Neural progenitor cell (in vitro differentiated cells): ENCODE results near the gene NUBPL.

Experiments used
- CTCF ChIP-seq: fragments of 200-600 bp; sonication (generic); IDR thresholded peaks from 2 replicates; pipeline ENCODE4 v1.5.1; 2017; ENCODE audit warnings: antibody characterized with exemption, mild to moderate bottlenecking
- EZH2 ChIP-seq: fragments of 200-600 bp; sonication (generic); IDR thresholded peaks from 2 replicates; pipeline ENCODE4 v1.6.1; 2017; ENCODE audit warnings: antibody characterized with exemption, mild to moderate bottlenecking, moderate library complexity

GRCh38 chr14:31568671-31569070 is 7.5 kb downstream of the NUBPL start:
- TF ChIP-seq EZH2 (no peak), CTCF (no peak)
